Esophagus squamous epithelium (tissue), 5 donors: ENCODE data around the gene SALL3. TPM values are rescaled to one million over a fixed set of nuclear protein-coding genes. Genes with fewer than 3 reads are reported as not detected.

Source experiments
- DNase-seq: peaks from one replicate; lab custom pipeline; 2025; lab: John Stamatoyannopoulos, UW
- H3K27ac ChIP-seq, 4 donors: fragments of 200-600 bp; sonication (generic); one replicate each; pipeline ENCODE4 v1.5.1; 2016 to 2019; ENCODE audit warnings: mild to moderate bottlenecking in 1 of 4
- H3K27me3 ChIP-seq, 4 donors: fragments of 200-600 bp; sonication (generic); 1 replicate in 3 of 4; 2 replicates in 1 of 4; pipeline versions ENCODE4 v1.5.1 to v1.6.0; 2017 to 2021; ENCODE audit warnings: antibody characterized with exemption in 1 of 4
- H3K36me3 ChIP-seq, 3 donors: fragments of 200-600 bp; sonication (generic); one replicate each; pipeline ENCODE4 v1.5.1; 2016 to 2019
- H3K4me1 ChIP-seq, 3 donors: fragments of 200-600 bp; sonication (generic); one replicate each; pipeline ENCODE4 v1.5.1; 2017 to 2019
- H3K4me3 ChIP-seq, 4 donors: fragments of 200-600 bp; sonication (generic); 1 replicate in 3 of 4; 2 replicates in 1 of 4; pipeline ENCODE4 v1.5.1; 2016 to 2019; ENCODE audit warnings: mild to moderate bottlenecking in 2 of 4, moderate library complexity in 1 of 4
- H3K9me3 ChIP-seq, 3 donors: fragments of 200-600 bp; sonication (generic); one replicate each; pipeline ENCODE4 v1.5.1; 2016 to 2019
- CTCF ChIP-seq, 6 experiments: fragments of 450-650 bp in 4 of 6; fragments of 200-600 bp in 2 of 6; sonication (generic) in 2 of 6; IDR thresholded peaks; one replicate each; pipeline ENCODE4 v1.5.1; 2016 to 2019; ENCODE audit warnings: antibody characterized with exemption in 6 of 6, mild to moderate bottlenecking in 4 of 6, moderate library complexity in 4 of 6
- POLR2A ChIP-seq, 4 donors: fragments of 450-650 bp; IDR thresholded peaks; one replicate each; pipeline ENCODE4 v1.6.1; 2017; ENCODE audit warnings: antibody characterized with exemption in 4 of 4, mild to moderate bottlenecking in 4 of 4, moderate library complexity in 3 of 4
- whole genome bisulfite sequencing, 2 donors: methylation state at CpG; one replicate each; pipeline ENCODE4 v1.1.5; 2018; 5-methylcytosine and 5-hydroxymethylcytosine counted together
- intact Hi-C: fragments of 100-400 bp; cut with DNase I; formaldehyde crosslinking; loops from one replicate; pipeline ENCODE4 v1.15.0; 2022
- total RNA-seq, 4 donors: library from RNA; depleted of rRNA; stranded (reverse); fragments of >200 nt; gene quantifications; one replicate each; pipeline ENCODE4 v1.1.0, GENCODE V29; 2016
- donor health status: DM: yes; HTN: yes; CAD: no.

Gene SALL3
- total RNA-seq, 4 donors from 2014 or later = not detected

GRCh38 chr18:78975699-78976335, 3.8 kb upstream of the SALL3 start:
- intact Hi-C loops = no loop called here
- TF ChIP-seq CTCF (IDR thresholded peaks at IDR 0.05) = no peak
- TF ChIP-seq POLR2A (IDR thresholded peaks at IDR 0.05) = no peak
- H3K4me3 ChIP-seq = no peak overlapping the region
- DNase-seq = no peak
- no peaks in the 10 kb centered on the region for H3K9me3 ChIP-seq
- peaks cover 22 to 100% (median 44%) of the 10 kb centered on the region in 4 donors for H3K27me3 ChIP-seq
- H3K27ac ChIP-seq = no peak overlapping the region
- 13 to 15% methylated on average over 4 of the region's 4 CpGs for WGBS, 2 donors
- H3K36me3 ChIP-seq = no peaks in the 10 kb centered on the region
- peaks cover 10 to 38% (median 30%) of the 10 kb centered on the region in 3 donors for H3K4me1 ChIP-seq

GRCh38 chr18:78976765-78977636, 2.6 kb upstream of the SALL3 start:
- Histone ChIP-seq H3K4me1 (peaks cover 14 to 45% (median 33%) of the 10 kb centered on the region in 3 donors), H3K27ac (no peak overlapping the region), H3K27me3 (peaks cover 25 to 100% (median 50%) of the 10 kb centered on the region in 4 donors), H3K4me3 (no peak overlapping the region), H3K36me3 (no peaks in the 10 kb centered on the region), H3K9me3 (no peaks in the 10 kb centered on the region)
- intact Hi-C loops = no loop called here
- DNase-seq = no peak
- 13% methylated on average over 28 to 32 of the region's 51 CpGs for WGBS, 2 donors
- TF ChIP-seq POLR2A (IDR thresholded peaks at IDR 0.05) (no peak), CTCF (IDR thresholded peaks at IDR 0.05) (no peak)

- no peak for TF ChIP-seq POLR2A (IDR thresholded peaks at IDR 0.05)
- intact Hi-C loops = no loop called here
- no peak overlapping the region for H3K27ac ChIP-seq
Observed at GRCh38 chr18:78977637-78978348, 1.8 kb upstream of the SALL3 start.

GRCh38 chr18:78978349-78979055, 1.1 kb upstream of the SALL3 start:
- TF ChIP-seq POLR2A (IDR thresholded peaks at IDR 0.05) = no peak
- TF ChIP-seq CTCF (IDR thresholded peaks at IDR 0.05) = no peak
- intact Hi-C loops = no loop called here
- Histone ChIP-seq H3K27ac (no peak overlapping the region), H3K4me1 (peaks cover 14 to 37% (median 29%) of the 10 kb centered on the region in 3 donors), H3K9me3 (no peaks in the 10 kb centered on the region), H3K27me3 (peaks cover 28 to 100% (median 40%) of the 10 kb centered on the region in 4 donors), H3K36me3 (no peaks in the 10 kb centered on the region), H3K4me3 (peak overlapping the region in 2 of 4 donors; percentile 34 to 48)
- no peak for DNase-seq
- 4 to 6% methylated on average over 4 to 24 of the region's 80 CpGs for WGBS, 2 donors

More at GRCh38 chr18:78977637-78978348, 1.8 kb upstream of the SALL3 start:
- DNase-seq = no peak
- H3K9me3 ChIP-seq = no peaks in the 10 kb centered on the region
- peaks cover 14 to 44% (median 33%) of the 10 kb centered on the region in 3 donors for H3K4me1 ChIP-seq
- peaks cover 31 to 100% (median 45%) of the 10 kb centered on the region in 4 donors for H3K27me3 ChIP-seq
- no peaks in the 10 kb centered on the region for H3K36me3 ChIP-seq
- WGBS, 2 donors = 6 to 8% methylated on average over 23 to 34 of the region's 34 CpGs
- no peak overlapping the region for H3K4me3 ChIP-seq
